ENCODE results near the gene POLR3GL.

DNA sequence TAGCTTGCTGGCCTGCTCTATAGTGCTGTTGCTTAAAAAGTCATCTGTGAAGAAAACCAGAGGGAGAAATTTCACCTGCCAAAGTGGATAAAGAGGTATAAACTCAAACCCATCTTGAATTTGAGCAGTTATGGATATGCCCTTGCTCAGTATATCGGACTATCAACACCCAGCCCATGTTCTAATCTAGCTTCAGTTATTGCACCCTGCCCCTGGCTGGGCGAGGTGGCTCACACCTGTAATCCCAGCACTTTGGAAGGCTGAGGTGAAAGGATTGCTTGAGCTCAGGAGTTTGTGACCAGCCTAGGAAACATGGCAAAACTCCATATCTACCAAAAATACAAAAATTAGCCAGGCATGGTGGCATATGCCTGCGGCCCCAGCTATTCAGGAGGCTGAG lies 20.0 kb upstream of the POLR3GL start:
- TF ChIP-seq EZH2 (IDR thresholded peaks at IDR 0.05; ENCODE audit: insufficient read depth, poor library complexity, severe bottlenecking): no peak
- TF ChIP-seq EZH2phosphoT487 (IDR thresholded peaks at IDR 0.05; ENCODE audit: insufficient read depth, low read depth): no peak

Measured in GM23248 (cell line).